Vagina (tissue), 2 donors: ENCODE results near the gene ACOX3. TPM values are rescaled to one million over a fixed set of nuclear protein-coding genes. Genes with fewer than 3 reads are reported as not detected.
"Not testable (repeated sequence)": the region's sequence is repeated elsewhere in the genome, so short reads cannot be mapped to it uniquely, and the experiment has no call there.

Experiments used
- DNase-seq, 2 donors: peaks; one replicate each; pipeline ENCODE4 v3.0.0-alpha.2; 2017; ENCODE audit errors: extremely low spot score in 2 of 2
- H3K27ac ChIP-seq: fragments of 200-600 bp; sonication (generic); one replicate; pipeline ENCODE4 v1.5.1; 2019
- H3K27me3 ChIP-seq: fragments of 200-600 bp; sonication (generic); one replicate; pipeline ENCODE4 v1.5.1; 2019
- H3K36me3 ChIP-seq, 2 donors: fragments of 200-600 bp; sonication (generic); one replicate each; pipeline ENCODE4 v1.5.1; 2017 to 2019
- H3K4me1 ChIP-seq: fragments of 200-600 bp; sonication (generic); one replicate; pipeline ENCODE4 v1.5.1; 2019
- H3K4me3 ChIP-seq, 2 donors: fragments of 200-600 bp; sonication (generic); 1 replicate in 1 of 2; 2 replicates in 1 of 2; pipeline ENCODE4 v1.5.1; 2016 to 2019
- H3K9me3 ChIP-seq: fragments of 200-600 bp; sonication (generic); one replicate; pipeline ENCODE4 v1.5.1; 2019
- POLR2A ChIP-seq, 2 donors: fragments of 450-650 bp; IDR thresholded peaks; one replicate each; pipeline ENCODE4 v1.6.1; 2017; ENCODE audit warnings: antibody characterized with exemption in 2 of 2, mild to moderate bottlenecking in 2 of 2, moderate library complexity in 2 of 2
- POLR2AphosphoS5 ChIP-seq, 2 donors: sonication (generic); formaldehyde crosslinking; IDR thresholded peaks; one replicate each; pipeline ENCODE4 v1.9.0; 2017; ENCODE audit warnings: antibody characterized with exemption in 2 of 2, mild to moderate bottlenecking in 2 of 2, low read depth in 1 of 2; ENCODE audit not compliant: insufficient read depth in 1 of 2
- intact Hi-C: fragments of 100-400 bp; cut with DNase I; formaldehyde crosslinking; loops from one replicate; pipeline ENCODE4 v1.15.1; 2023
- total RNA-seq: library from RNA; depleted of rRNA; stranded (reverse); fragments of >200 nt; gene quantifications from one replicate; pipeline ENCODE4 v1.2.3, GENCODE V29; 2016
- TF ChIP-seq, protein P1 (sequence below), 3 experiments: fragments of 450-650 bp in 2 of 3; fragments of 200-600 bp in 1 of 3; sonication (generic) in 1 of 3; IDR thresholded peaks; one replicate each; pipeline ENCODE4 v1.5.1; 2017 to 2019; ENCODE audit warnings: antibody characterized with exemption in 3 of 3, mild to moderate bottlenecking in 2 of 3, moderate library complexity in 2 of 3

The ACOX3 gene
- total RNA-seq, 1 donor from 2014 or later, result 46.9 TPM

DNA sequence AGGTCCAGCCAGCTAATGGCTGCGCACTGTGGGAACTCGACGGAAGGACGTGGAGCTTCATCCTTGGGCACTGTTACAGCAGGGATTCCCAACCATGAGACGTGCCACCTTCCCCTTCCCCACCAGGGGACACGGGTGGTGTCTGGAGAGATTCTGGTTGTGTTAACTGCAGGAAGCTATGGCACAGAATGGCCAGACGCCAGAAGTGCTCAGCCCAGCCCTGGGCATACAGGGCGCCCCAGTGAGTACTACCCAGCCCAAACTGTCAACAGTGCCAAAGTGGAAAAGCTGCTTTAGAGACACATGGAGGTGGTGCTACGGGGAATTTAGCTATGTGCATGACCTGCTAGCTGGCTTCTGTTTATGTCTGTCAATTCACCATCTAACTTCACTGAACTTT is 32.8 kb downstream of the ACOX3 start:
- no peak for DNase-seq
- no peak overlapping the region for H3K4me3 ChIP-seq
- peaks cover 0 to 41% of the 10 kb centered on the region in 2 donors for H3K36me3 ChIP-seq
- no peaks in the 10 kb centered on the region for H3K27me3 ChIP-seq
- no peak for TF ChIP-seq POLR2A (IDR thresholded peaks at IDR 0.05)
- TF ChIP-seq POLR2AphosphoS5 (IDR thresholded peaks at IDR 0.05; ENCODE audit: insufficient read depth in 1 of 2, low read depth in 1 of 2), result no peak
- TF ChIP-seq, protein P1, sequence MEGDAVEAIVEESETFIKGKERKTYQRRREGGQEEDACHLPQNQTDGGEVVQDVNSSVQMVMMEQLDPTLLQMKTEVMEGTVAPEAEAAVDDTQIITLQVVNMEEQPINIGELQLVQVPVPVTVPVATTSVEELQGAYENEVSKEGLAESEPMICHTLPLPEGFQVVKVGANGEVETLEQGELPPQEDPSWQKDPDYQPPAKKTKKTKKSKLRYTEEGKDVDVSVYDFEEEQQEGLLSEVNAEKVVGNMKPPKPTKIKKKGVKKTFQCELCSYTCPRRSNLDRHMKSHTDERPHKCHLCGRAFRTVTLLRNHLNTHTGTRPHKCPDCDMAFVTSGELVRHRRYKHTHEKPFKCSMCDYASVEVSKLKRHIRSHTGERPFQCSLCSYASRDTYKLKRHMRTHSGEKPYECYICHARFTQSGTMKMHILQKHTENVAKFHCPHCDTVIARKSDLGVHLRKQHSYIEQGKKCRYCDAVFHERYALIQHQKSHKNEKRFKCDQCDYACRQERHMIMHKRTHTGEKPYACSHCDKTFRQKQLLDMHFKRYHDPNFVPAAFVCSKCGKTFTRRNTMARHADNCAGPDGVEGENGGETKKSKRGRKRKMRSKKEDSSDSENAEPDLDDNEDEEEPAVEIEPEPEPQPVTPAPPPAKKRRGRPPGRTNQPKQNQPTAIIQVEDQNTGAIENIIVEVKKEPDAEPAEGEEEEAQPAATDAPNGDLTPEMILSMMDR (IDR thresholded peaks at IDR 0.05), result no peak
- intact Hi-C loops, result loop anchor here (10.0 kb wide), 1 partner anchor 133 kb away; no protein-coding TSS in a partner anchor
- peaks cover 16% of the 10 kb centered on the region for H3K4me1 ChIP-seq
- H3K27ac ChIP-seq, result no peak overlapping the region
- H3K9me3 ChIP-seq, result no peaks in the 10 kb centered on the region

DNA sequence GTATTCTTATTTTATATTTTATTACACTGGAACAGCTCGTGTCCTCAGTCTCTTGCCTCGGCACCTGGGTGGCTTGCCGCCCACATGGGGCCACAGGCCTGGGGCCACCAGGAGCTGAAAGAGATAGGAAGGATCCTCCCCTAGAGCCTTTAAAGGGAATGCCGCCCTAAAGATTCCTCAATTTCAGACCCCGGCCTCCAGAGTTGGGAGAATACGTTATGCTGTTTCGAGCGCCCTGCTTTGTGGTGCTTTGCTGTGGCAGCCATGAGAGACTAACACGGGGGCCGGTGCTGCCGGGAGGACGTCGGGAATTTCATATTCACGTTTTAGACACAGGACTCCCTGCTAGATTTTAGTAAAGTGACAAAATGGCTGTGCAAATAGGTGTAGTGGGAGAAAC is 33.2 kb downstream of the ACOX3 start:
- intact Hi-C loops, result loop anchor here (10.0 kb wide), 1 partner anchor 133 kb away; no protein-coding TSS in a partner anchor
- Histone ChIP-seq H3K27me3 (no peaks in the 10 kb centered on the region), H3K4me1 (peaks cover 18% of the 10 kb centered on the region), H3K9me3 (no peaks in the 10 kb centered on the region), H3K27ac (no peak overlapping the region), H3K36me3 (peaks cover 0 to 41% of the 10 kb centered on the region in 2 donors), H3K4me3 (no peak overlapping the region)
- DNase-seq, result no peak
- TF ChIP-seq, protein P1 (IDR thresholded peaks at IDR 0.05), result no peak
- TF ChIP-seq POLR2AphosphoS5 (IDR thresholded peaks at IDR 0.05; ENCODE audit: insufficient read depth in 1 of 2, low read depth in 1 of 2) (no peak), POLR2A (IDR thresholded peaks at IDR 0.05) (no peak)

DNA sequence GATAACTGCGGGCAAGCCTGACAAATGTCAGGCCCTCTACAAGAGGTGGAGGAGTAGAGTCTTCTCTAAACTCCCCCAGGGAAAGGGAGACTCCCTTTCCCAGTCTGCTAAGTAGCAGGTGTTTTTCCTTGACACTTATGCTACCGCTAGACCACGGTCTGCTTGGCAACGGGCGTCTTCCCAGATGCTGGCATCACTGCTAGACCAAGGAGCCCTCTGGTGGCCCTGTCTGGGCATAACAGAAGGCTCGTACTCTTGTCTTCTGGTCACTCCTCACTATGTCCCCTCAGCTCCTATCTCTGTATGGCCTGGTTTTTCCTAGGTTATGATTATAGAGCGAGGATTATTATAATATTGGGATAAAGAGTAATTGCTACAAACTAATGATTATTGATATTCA is 33.6 kb downstream of the ACOX3 start:
- H3K9me3 ChIP-seq, H3K4me3 ChIP-seq, H3K27me3 ChIP-seq, H3K27ac ChIP-seq, DNase-seq: not testable (repeated sequence)
- peaks cover 22% of the 10 kb centered on the region for H3K4me1 ChIP-seq
- intact Hi-C loops, result loop anchor here (10.0 kb wide), 1 partner anchor 132 kb away; no protein-coding TSS in a partner anchor
- peaks cover 0 to 37% of the 10 kb centered on the region in 2 donors for H3K36me3 ChIP-seq

DNA sequence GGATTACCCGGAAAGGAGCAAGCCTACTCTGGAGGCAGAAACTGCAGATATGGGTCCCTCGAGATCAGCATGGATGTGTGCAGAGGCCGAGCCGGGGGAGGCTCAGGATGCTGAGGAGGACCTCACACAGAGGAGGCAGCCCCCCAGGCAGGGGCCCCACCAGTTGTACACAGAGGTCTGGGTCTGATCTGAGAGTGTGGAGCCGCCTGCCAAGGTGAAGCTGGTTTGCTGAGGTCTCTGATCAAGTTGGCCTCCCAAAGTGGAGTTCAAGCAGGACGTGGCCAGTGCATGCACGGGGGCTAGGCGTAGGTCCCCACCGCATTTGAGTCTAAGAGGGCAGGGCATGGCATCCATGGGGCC is 35.0 kb downstream of the ACOX3 start:
- H3K4me3 ChIP-seq, result no peak overlapping the region
- H3K27ac ChIP-seq, result no peak overlapping the region
- no peaks in the 10 kb centered on the region for H3K9me3 ChIP-seq
- peaks cover 0 to 29% of the 10 kb centered on the region in 2 donors for H3K36me3 ChIP-seq
- H3K4me1 ChIP-seq, result peaks cover 32% of the 10 kb centered on the region
- DNase-seq, result no peak
- TF ChIP-seq POLR2A (IDR thresholded peaks at IDR 0.05) (no peak), POLR2AphosphoS5 (IDR thresholded peaks at IDR 0.05; ENCODE audit: insufficient read depth in 1 of 2, low read depth in 1 of 2) (no peak)
- TF ChIP-seq, protein P1 (IDR thresholded peaks at IDR 0.05), result no peak
- intact Hi-C loops, result loop anchor here (2.0 to 10.0 kb wide), 2 partner anchors 131 to 165 kb away; no protein-coding TSS in a partner anchor
- no peaks in the 10 kb centered on the region for H3K27me3 ChIP-seq

DNA sequence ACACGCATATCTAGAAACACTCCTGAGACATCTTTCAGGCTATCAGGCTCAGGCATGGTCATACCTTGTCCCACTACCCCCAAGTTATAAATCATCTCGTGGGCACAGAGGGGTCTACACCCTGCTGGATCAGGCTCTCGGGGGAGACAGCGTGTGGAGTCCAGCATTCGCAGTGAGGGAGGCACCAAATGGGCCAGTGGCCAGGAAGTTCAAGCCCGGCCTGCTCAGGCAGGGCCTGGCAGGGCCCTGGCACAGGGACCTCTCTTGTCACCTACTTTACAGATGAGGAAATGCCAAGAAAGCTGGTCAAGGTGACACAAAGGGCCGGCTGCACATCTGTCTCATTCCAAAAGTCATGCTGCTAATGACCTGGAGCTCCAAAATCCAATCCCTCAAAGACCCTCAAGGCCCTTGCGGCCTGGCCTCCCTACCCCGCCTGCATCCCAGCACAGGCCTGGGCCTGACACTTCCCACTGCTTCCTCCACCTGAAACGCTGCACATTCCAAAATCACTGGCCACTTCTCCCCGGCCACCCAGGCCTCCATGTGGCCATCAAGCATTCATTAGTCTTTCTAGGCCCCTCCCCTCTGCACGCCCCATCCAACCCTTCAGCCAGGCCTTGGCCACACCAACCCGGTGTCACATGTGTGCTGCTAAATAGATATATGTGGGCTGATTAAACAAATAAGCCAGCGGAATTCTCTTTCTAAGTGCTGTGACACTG is 35.6 kb downstream of the ACOX3 start:
- H3K4me1 ChIP-seq, result peaks cover 31% of the 10 kb centered on the region
- TF ChIP-seq, protein P1 (IDR thresholded peaks at IDR 0.05), result no peak
- no peak for TF ChIP-seq POLR2A (IDR thresholded peaks at IDR 0.05)
- TF ChIP-seq POLR2AphosphoS5 (IDR thresholded peaks at IDR 0.05; ENCODE audit: insufficient read depth in 1 of 2, low read depth in 1 of 2), result no peak
- no peak overlapping the region for H3K4me3 ChIP-seq
- no peaks in the 10 kb centered on the region for H3K27me3 ChIP-seq
- no peak for DNase-seq
- H3K36me3 ChIP-seq, result peaks cover 0 to 29% of the 10 kb centered on the region in 2 donors
- intact Hi-C loops, result loop anchor here (2.0 to 10.0 kb wide), 2 partner anchors 130 to 164 kb away; no protein-coding TSS in a partner anchor
- H3K27ac ChIP-seq, result no peak overlapping the region
- no peaks in the 10 kb centered on the region for H3K9me3 ChIP-seq
